Duodenal mucosa (tissue), 2 donors: ENCODE results near the gene HEYL.
A peak's percentile ranks its signal among the peaks of the same experiment; 100 is the strongest.

ENCODE experiments used
- H3K27ac ChIP-seq: one replicate; pipeline ENCODE4 v1.7.0; 2013; ENCODE audit warnings: low read depth, low read length
- H3K27me3 ChIP-seq, 2 donors: one replicate each; pipeline ENCODE4 v1.7.0; 2013; ENCODE audit warnings: low read length in 2 of 2, control low read depth in 1 of 2; ENCODE audit not compliant: insufficient read depth in 2 of 2, control insufficient read depth in 1 of 2
- H3K36me3 ChIP-seq, 2 donors: one replicate each; pipeline ENCODE4 v1.7.0; 2013; ENCODE audit warnings: low read length in 2 of 2, control low read depth in 1 of 2; ENCODE audit not compliant: insufficient read depth in 2 of 2, control insufficient read depth in 1 of 2
- H3K4me1 ChIP-seq, 2 donors: one replicate each; pipeline ENCODE4 v1.7.0; 2013; ENCODE audit warnings: low read length in 2 of 2, control low read depth in 1 of 2; ENCODE audit not compliant: insufficient read depth in 2 of 2, control insufficient read depth in 1 of 2
- H3K4me3 ChIP-seq, 2 donors: one replicate each; pipeline ENCODE4 v1.7.0; 2013; ENCODE audit warnings: low read length in 2 of 2, low read depth in 1 of 2
- H3K9ac ChIP-seq, 2 donors: one replicate each; pipeline ENCODE4 v1.7.0; 2013; ENCODE audit warnings: low read length in 2 of 2, low read depth in 1 of 2
- H3K9me3 ChIP-seq, 2 donors: one replicate each; pipeline ENCODE4 v1.7.0; 2013; ENCODE audit warnings: low read length in 2 of 2, control low read depth in 1 of 2; ENCODE audit not compliant: control insufficient read depth in 1 of 2

HEYL gene

GRCh38 chr1:39639305-39640130, at the start of gene HEYL:
HEYL (minus strand) TSS chr1:39639643; CDS start chr1:39639625, 18 bp downstream.
- H3K9me3 ChIP-seq = no peaks in the 10 kb centered on the region
- H3K36me3 ChIP-seq = no peaks in the 10 kb centered on the region
- no peak within 1 kb of the TSS for H3K27ac ChIP-seq
- H3K4me1 ChIP-seq = peaks cover 0 to 4% of the 10 kb centered on the region in 2 donors
- peaks cover 6 to 7% of the 10 kb centered on the region in 2 donors for H3K27me3 ChIP-seq
- peak within 1 kb of the TSS; percentile 60 to 69 for H3K4me3 ChIP-seq
- H3K9ac ChIP-seq = peak within 1 kb of the TSS in 1 of 2 donors; percentile 61

- Histone ChIP-seq H3K36me3 (no peaks in the 10 kb centered on the region), H3K4me1 (peaks cover 14 to 17% of the 10 kb centered on the region in 2 donors), H3K27ac (no peak overlapping the region), H3K27me3 (peaks cover 67 to 69% of the 10 kb centered on the region in 2 donors), H3K9me3 (no peaks in the 10 kb centered on the region), H3K4me3 (no peak overlapping the region), H3K9ac (no peak overlapping the region)
Observed at GRCh38 chr1:39689214-39689613, 49.8 kb upstream of the HEYL start.

- Histone ChIP-seq H3K4me3 (no peak overlapping the region), H3K27me3 (peaks cover 65 to 69% of the 10 kb centered on the region in 2 donors), H3K36me3 (no peaks in the 10 kb centered on the region), H3K4me1 (peaks cover 14 to 17% of the 10 kb centered on the region in 2 donors), H3K9ac (no peak overlapping the region), H3K9me3 (no peaks in the 10 kb centered on the region), H3K27ac (no peak overlapping the region)
Observed at GRCh38 chr1:39688706-39689105, 49.3 kb upstream of the HEYL start.

- H3K4me3 ChIP-seq = no peak overlapping the region
- no peaks in the 10 kb centered on the region for H3K36me3 ChIP-seq
- H3K9ac ChIP-seq = no peak overlapping the region
- H3K27ac ChIP-seq = no peak overlapping the region
- peaks cover 14 to 15% of the 10 kb centered on the region in 2 donors for H3K4me1 ChIP-seq
- H3K9me3 ChIP-seq = no peaks in the 10 kb centered on the region
- peaks cover 57 to 66% of the 10 kb centered on the region in 2 donors for H3K27me3 ChIP-seq
Observed at GRCh38 chr1:39687243-39687642, 47.8 kb upstream of the HEYL start.

DNA sequence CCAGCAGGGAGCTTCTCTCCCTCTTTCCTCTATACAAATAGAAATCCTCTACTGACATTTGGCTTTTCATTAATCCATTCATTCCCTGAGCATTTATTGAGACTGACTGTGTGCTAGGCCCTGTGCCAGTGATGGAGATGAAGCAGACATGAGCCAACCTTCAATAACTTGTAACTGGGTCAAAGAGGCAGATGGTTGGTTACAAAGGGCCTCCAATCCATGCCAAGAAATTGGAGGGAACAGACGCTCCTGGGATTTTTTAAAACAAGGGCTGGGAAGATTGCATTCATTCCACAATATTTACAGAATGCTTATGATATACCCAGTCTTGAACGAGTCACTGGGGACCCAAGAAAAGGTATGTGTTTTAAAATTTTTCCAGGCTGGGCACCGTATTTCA, 45.6 kb upstream of the HEYL start:
- H3K4me1 ChIP-seq = no peaks in the 10 kb centered on the region
- H3K9ac ChIP-seq = no peak overlapping the region
- H3K4me3 ChIP-seq = no peak overlapping the region
- H3K27ac ChIP-seq = no peak overlapping the region
- H3K27me3 ChIP-seq = peaks cover 54 to 59% of the 10 kb centered on the region in 2 donors
- no peaks in the 10 kb centered on the region for H3K9me3 ChIP-seq
- H3K36me3 ChIP-seq = no peaks in the 10 kb centered on the region

GRCh38 chr1:39684313-39684664, 44.8 kb upstream of the HEYL start:
- H3K36me3 ChIP-seq = no peaks in the 10 kb centered on the region
- H3K4me1 ChIP-seq = no peaks in the 10 kb centered on the region
- no peaks in the 10 kb centered on the region for H3K9me3 ChIP-seq
- H3K27me3 ChIP-seq = peaks cover 46 to 54% of the 10 kb centered on the region in 2 donors
- no peak overlapping the region for H3K4me3 ChIP-seq
- no peak overlapping the region for H3K9ac ChIP-seq
- no peak overlapping the region for H3K27ac ChIP-seq

DNA sequence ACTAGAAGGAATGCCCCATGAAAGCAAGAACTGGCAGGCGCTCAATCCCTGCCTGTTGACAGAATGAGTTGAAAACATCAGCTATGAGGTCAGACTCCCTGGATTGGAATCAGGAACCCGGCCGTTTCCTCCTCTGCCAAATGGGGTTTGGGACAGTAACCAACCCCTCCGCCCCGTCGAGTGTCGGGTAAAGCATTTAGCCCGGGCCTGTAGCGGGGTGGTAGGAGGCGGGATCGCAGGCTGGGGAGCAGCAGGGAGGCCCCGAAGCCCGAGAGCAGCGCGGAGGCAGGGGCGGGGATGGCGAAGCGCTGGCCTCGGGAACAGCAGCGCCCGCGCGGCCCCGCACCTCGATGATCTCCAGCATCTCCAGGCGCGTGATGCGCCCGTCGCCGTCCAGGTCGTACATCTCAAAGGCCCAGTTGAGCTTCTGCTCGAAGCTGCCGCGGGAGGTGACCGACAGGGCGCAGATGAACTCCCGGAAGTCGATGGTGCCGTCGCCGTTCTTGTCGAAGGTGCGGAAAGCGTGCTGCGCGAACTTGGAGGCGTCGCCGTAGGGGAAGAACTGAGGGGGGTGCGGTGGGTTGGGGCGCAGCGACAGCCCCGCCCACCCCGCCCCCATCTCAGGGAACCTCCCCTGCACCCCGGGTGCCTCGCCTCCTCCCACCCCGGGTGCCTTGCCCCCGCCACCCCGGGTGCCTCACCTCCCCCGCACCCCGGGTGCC, 44.3 kb upstream of the HEYL start:
- H3K36me3 ChIP-seq = no peaks in the 10 kb centered on the region
- no peak overlapping the region for H3K9ac ChIP-seq
- no peaks in the 10 kb centered on the region for H3K9me3 ChIP-seq
- no peaks in the 10 kb centered on the region for H3K4me1 ChIP-seq
- H3K27me3 ChIP-seq = peaks cover 41 to 51% of the 10 kb centered on the region in 2 donors
- no peak overlapping the region for H3K4me3 ChIP-seq
- H3K27ac ChIP-seq = no peak overlapping the region

DNA sequence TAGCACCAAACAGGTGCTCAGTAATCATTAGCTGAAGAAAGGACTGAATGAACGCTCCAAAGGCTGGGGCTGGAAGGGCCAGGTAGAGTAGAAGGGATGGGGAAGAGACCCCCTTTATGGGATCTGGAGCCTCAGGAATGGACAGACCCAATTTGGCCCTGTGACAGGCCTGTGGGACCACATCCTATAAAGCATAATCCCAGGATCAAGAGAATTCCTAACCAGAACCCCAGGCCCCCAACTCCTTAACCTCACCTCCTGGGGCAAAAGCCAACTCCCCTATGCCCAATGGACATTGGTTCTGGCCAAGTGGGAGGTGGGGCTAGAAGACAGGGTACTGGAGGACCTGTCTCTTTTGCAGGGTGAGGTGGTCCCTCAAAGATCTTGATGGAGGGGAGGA, 42.6 kb upstream of the HEYL start:
- Histone ChIP-seq H3K9me3 (no peaks in the 10 kb centered on the region), H3K27me3 (peaks cover 30 to 37% of the 10 kb centered on the region in 2 donors), H3K9ac (no peak overlapping the region), H3K4me1 (no peaks in the 10 kb centered on the region), H3K27ac (no peak overlapping the region), H3K36me3 (no peaks in the 10 kb centered on the region), H3K4me3 (no peak overlapping the region)

GRCh38 chr1:39681294-39681693, 41.9 kb upstream of the HEYL start:
- peaks cover 24 to 35% of the 10 kb centered on the region in 2 donors for H3K27me3 ChIP-seq
- no peaks in the 10 kb centered on the region for H3K4me1 ChIP-seq
- H3K9me3 ChIP-seq = no peaks in the 10 kb centered on the region
- no peaks in the 10 kb centered on the region for H3K36me3 ChIP-seq
- no peak overlapping the region for H3K9ac ChIP-seq
- H3K4me3 ChIP-seq = no peak overlapping the region
- H3K27ac ChIP-seq = no peak overlapping the region

- Histone ChIP-seq H3K27me3 (peaks cover 24 to 35% of the 10 kb centered on the region in 2 donors), H3K9me3 (no peaks in the 10 kb centered on the region), H3K9ac (no peak overlapping the region), H3K36me3 (no peaks in the 10 kb centered on the region), H3K4me1 (no peaks in the 10 kb centered on the region), H3K4me3 (no peak overlapping the region), H3K27ac (no peak overlapping the region)
Observed at GRCh38 chr1:39680751-39681150, 41.3 kb upstream of the HEYL start.
